Inflammatory macrophage (primary cell): ENCODE results near the gene MDGA2.
"Not testable (repeated sequence)": the region's sequence is repeated elsewhere in the genome, so short reads cannot be mapped to it uniquely, and the experiment has no call there.

ENCODE experiments used
- DNase-seq, 2 donors: peaks; one replicate each; pipeline ENCODE4 v3.0.0-alpha.2; 2020 to 2022

Gene MDGA2

GRCh38 chr14:47327336-47327735 lies 348.1 kb downstream of the MDGA2 start:
- DNase-seq = no peak

- DNase-seq = no peak
Measured at GRCh38 chr14:47322751-47323150, 352.7 kb downstream of the MDGA2 start.

- no peak for DNase-seq
Measured at GRCh38 chr14:47302121-47302520, 373.3 kb downstream of the MDGA2 start.

GRCh38 chr14:47300796-47301195 lies 374.6 kb downstream of the MDGA2 start:
- no peak for DNase-seq

GRCh38 chr14:47297374-47297773 lies 378.0 kb downstream of the MDGA2 start:
- no peak for DNase-seq

GRCh38 chr14:47284283-47284682 lies 391.1 kb downstream of the MDGA2 start:
- DNase-seq = no peak

GRCh38 chr14:47281761-47282160 lies 393.6 kb downstream of the MDGA2 start:
- not testable (repeated sequence) for DNase-seq

GRCh38 chr14:47278233-47278842 lies 397.1 kb downstream of the MDGA2 start:
- DNase-seq = peak; percentile 35 to 66

GRCh38 chr14:47277703-47278102 lies 397.7 kb downstream of the MDGA2 start:
- no peak for DNase-seq

- no peak for DNase-seq
Measured at GRCh38 chr14:47276931-47277330, 398.5 kb downstream of the MDGA2 start.

GRCh38 chr14:47273939-47274338 lies 401.5 kb downstream of the MDGA2 start:
- DNase-seq = no peak

GRCh38 chr14:47270715-47271114 lies 404.7 kb downstream of the MDGA2 start:
- no peak for DNase-seq

- no peak for DNase-seq
Measured at GRCh38 chr14:47269756-47270492, 405.5 kb downstream of the MDGA2 start.

GRCh38 chr14:47264842-47265241 lies 410.6 kb downstream of the MDGA2 start:
- DNase-seq = no peak

GRCh38 chr14:47262801-47263200 lies 412.6 kb downstream of the MDGA2 start:
- no peak for DNase-seq

- no peak for DNase-seq
Measured at GRCh38 chr14:47261350-47261749, 414.1 kb downstream of the MDGA2 start.

GRCh38 chr14:47259796-47260195 lies 415.6 kb downstream of the MDGA2 start:
- no peak for DNase-seq

- DNase-seq = no peak
Measured at GRCh38 chr14:47257013-47257412, 418.4 kb downstream of the MDGA2 start.

GRCh38 chr14:47252802-47253201 lies 422.6 kb downstream of the MDGA2 start:
- DNase-seq = no peak

- DNase-seq = no peak
Measured at GRCh38 chr14:47246367-47246766, 429.0 kb downstream of the MDGA2 start.

- not testable (repeated sequence) for DNase-seq
Measured at GRCh38 chr14:47242579-47242978, 432.8 kb downstream of the MDGA2 start.

- no peak for DNase-seq
Measured at GRCh38 chr14:47240748-47241437, 434.5 kb downstream of the MDGA2 start.

GRCh38 chr14:47235619-47236018 lies 439.8 kb downstream of the MDGA2 start:
- DNase-seq = no peak
